Sigmoid colon (tissue), 7 donors: Measurements from ENCODE around the gene MTTP. TPM values are rescaled to one million over a fixed set of nuclear protein-coding genes. Genes with fewer than 3 reads are reported as not detected.

Experiments used
- DNase-seq: peaks from one replicate; pipeline ENCODE4 v3.0.0-alpha.2; 2019
- H3K27ac ChIP-seq, 4 donors: fragments of 200-600 bp; sonication (generic); one replicate each; pipeline ENCODE4 v1.5.1; 2016 to 2019; ENCODE audit warnings: mild to moderate bottlenecking in 1 of 4
- H3K27me3 ChIP-seq, 3 donors: fragments of 200-600 bp; sonication (generic); one replicate each; pipeline ENCODE4 v1.5.1; 2019; ENCODE audit warnings: mild to moderate bottlenecking in 1 of 3
- H3K36me3 ChIP-seq, 4 donors: fragments of 200-600 bp; sonication (generic); one replicate each; pipeline ENCODE4 v1.5.1; 2016 to 2019
- H3K4me1 ChIP-seq, 4 donors: fragments of 200-600 bp; sonication (generic); one replicate each; pipeline ENCODE4 v1.5.1; 2017 to 2019
- H3K4me3 ChIP-seq, 4 donors: fragments of 200-600 bp; sonication (generic); one replicate each; pipeline ENCODE4 v1.5.1; 2017 to 2019; ENCODE audit warnings: mild to moderate bottlenecking in 2 of 4, moderate library complexity in 1 of 4
- H3K9me3 ChIP-seq, 4 donors: fragments of 200-600 bp in 3 of 4; sonication (generic) in 3 of 4; one replicate each; pipeline versions ENCODE4 v1.5.1 to v1.6.1; 2013 to 2019
- EP300 ChIP-seq, 4 donors: sonication (generic); formaldehyde crosslinking; IDR thresholded peaks; one replicate each; pipeline ENCODE4 v1.6.1; 2017; ENCODE audit warnings: antibody characterized with exemption in 4 of 4
- POLR2A ChIP-seq, 2 donors: fragments of 450-650 bp; IDR thresholded peaks; one replicate each; pipeline ENCODE4 v1.6.1; 2016; ENCODE audit warnings: antibody characterized with exemption in 2 of 2, mild to moderate bottlenecking in 2 of 2, moderate library complexity in 2 of 2
- POLR2AphosphoS5 ChIP-seq, 4 donors: sonication (generic); formaldehyde crosslinking; IDR thresholded peaks; one replicate each; pipeline ENCODE4 v1.6.1; 2017; ENCODE audit warnings: antibody characterized with exemption in 4 of 4
- WGBS, 2 donors: extraction: QIAGEN DNeasy Blood & Tissue Kit; methylation state at CpG; one replicate each; pipeline ENCODE4 v1.1.7; 2013; 5-methylcytosine and 5-hydroxymethylcytosine counted together
- intact Hi-C: fragments of 100-400 bp; cut with DNase I; formaldehyde crosslinking; loops from one replicate; pipeline ENCODE4 v1.15.1; 2023
- polyA plus RNA-seq, 3 donors: library from polyadenylated mRNA; stranded (reverse); fragments of 200-250 nt; gene quantifications; one replicate each; pipeline ENCODE4 v1.2.3, GENCODE V29; 2013
- total RNA-seq, 4 donors: library from RNA; depleted of rRNA; stranded (reverse); fragments of >200 nt; gene quantifications; one replicate each; pipeline ENCODE4 v1.1.0, GENCODE V29; 2016
- TF ChIP-seq, protein P1 (sequence below), 4 experiments: fragments of 450-650 bp in 3 of 4; fragments of 200-600 bp in 1 of 4; IDR thresholded peaks; one replicate each; pipeline ENCODE4 v1.5.1; 2016 to 2019; ENCODE audit warnings: antibody characterized with exemption in 4 of 4, mild to moderate bottlenecking in 3 of 4, moderate library complexity in 2 of 4
- donor health status: healthy with polysubstance abuse.
- donor health status: Bipolar disorder and iron deficiency.
- donor health status: healthy.

The MTTP gene
- total and polyA plus RNA-seq, 7 donors: 0.13 to 12.8 (median 5.1) TPM; not detected in 2

DNA sequence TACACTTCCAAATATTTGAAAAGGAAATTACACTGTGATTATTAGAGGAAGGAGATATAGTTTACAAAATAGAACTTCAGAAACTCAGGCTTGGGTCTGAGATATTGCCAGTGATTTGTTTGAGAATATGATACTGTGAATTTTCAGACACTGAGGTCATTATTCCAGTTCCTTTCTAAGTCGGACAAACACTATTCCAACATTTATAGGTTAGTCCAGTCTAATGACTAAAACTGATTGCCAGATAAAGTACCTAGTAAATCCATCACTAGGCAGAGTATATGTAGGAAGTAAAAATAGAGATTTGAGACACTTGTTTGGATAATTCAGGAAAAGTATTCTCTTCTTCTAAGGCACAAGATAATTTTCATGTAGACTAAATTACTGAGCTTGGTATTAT lies 13.2 kb downstream of the MTTP start:
- DNase-seq: no peak
- H3K9me3 ChIP-seq: no peaks in the 10 kb centered on the region
- H3K27ac ChIP-seq: peak overlapping the region in 2 of 4 donors; percentile 28 to 49
- TF ChIP-seq, protein P1, sequence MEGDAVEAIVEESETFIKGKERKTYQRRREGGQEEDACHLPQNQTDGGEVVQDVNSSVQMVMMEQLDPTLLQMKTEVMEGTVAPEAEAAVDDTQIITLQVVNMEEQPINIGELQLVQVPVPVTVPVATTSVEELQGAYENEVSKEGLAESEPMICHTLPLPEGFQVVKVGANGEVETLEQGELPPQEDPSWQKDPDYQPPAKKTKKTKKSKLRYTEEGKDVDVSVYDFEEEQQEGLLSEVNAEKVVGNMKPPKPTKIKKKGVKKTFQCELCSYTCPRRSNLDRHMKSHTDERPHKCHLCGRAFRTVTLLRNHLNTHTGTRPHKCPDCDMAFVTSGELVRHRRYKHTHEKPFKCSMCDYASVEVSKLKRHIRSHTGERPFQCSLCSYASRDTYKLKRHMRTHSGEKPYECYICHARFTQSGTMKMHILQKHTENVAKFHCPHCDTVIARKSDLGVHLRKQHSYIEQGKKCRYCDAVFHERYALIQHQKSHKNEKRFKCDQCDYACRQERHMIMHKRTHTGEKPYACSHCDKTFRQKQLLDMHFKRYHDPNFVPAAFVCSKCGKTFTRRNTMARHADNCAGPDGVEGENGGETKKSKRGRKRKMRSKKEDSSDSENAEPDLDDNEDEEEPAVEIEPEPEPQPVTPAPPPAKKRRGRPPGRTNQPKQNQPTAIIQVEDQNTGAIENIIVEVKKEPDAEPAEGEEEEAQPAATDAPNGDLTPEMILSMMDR (IDR thresholded peaks at IDR 0.05): no peak
- no peak for TF ChIP-seq POLR2AphosphoS5 (IDR thresholded peaks at IDR 0.05)
- no peaks in the 10 kb centered on the region for H3K36me3 ChIP-seq
- no peak overlapping the region for H3K4me3 ChIP-seq
- H3K4me1 ChIP-seq: peaks cover 0 to 13% (median 10%) of the 10 kb centered on the region in 4 donors
- WGBS, 2 donors: 56 to 57% methylated on average over 1 of the region's 1 CpG
- intact Hi-C loops: no loop called here
- H3K27me3 ChIP-seq: no peaks in the 10 kb centered on the region

DNA sequence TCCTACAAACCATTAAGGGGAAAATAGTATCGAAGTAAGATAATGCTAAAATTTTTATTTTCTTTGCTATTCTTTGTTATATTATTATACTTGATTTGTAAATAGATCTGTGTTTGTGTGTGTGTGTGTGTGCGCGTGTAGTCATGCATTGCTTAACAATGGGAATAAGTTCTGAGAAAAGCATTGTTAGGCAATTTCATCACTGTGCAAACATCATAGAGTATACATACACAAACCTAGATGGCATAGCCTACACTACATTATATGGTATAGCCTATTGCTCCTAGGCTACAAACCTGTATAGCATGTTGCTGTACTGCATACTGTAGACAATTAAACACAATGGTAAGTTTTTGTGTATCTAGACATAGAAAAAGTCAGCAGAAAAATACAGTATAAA lies 17.1 kb downstream of the MTTP start:
- no peak overlapping the region for H3K27ac ChIP-seq
- TF ChIP-seq, protein P1 (IDR thresholded peaks at IDR 0.05): no peak
- TF ChIP-seq POLR2A (IDR thresholded peaks at IDR 0.05) (no peak), EP300 (IDR thresholded peaks at IDR 0.05) (no peak), POLR2AphosphoS5 (IDR thresholded peaks at IDR 0.05) (no peak)
- H3K9me3 ChIP-seq: no peaks in the 10 kb centered on the region
- no peaks in the 10 kb centered on the region for H3K27me3 ChIP-seq
- 28 to 76% methylated on average over 3 of the region's 3 CpGs for WGBS, 2 donors
- no peak overlapping the region for H3K4me3 ChIP-seq
- intact Hi-C loops: no loop called here
- no peaks in the 10 kb centered on the region for H3K36me3 ChIP-seq
- no peak for DNase-seq
- H3K4me1 ChIP-seq: peaks cover 0 to 13% (median 10%) of the 10 kb centered on the region in 4 donors

DNA sequence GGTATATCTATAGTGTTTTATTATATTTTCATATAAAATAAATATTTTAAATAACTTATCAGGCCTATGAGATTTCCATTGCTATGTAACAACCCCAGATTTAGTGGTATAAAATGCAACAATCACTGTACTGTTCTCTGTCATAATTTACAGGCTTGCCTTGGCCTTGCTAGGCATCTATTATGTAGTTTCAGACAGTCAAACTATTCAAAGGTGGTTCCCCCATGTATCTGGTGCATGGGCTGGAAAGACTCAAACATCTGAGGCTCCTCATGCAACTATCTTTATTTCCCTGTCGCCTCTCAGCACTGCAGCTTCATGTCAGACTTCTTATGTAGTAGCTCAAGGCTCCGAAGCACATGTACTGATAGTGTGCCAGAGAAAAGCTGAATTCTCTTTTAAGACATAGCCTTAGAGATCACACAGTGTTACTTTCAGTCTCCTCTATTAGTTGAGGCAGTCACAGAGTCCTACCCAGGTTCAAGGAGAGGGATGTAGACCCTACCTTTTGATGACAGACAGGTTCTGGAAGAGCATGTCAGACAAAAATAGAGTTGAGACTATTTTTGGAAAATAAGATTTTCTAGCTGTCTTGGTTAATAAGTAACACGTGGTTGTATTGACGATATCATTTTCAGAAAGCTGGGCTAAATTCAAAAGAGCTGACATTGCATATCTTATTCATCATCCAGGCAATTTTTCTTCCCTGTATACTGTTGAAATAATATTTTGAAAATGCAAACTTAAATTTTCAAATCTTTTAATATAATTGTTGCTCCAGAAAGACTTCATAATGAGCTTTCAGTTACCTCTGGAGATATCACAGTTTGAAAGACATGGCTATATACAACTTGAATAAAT lies 19.4 kb downstream of the MTTP start:
- Histone ChIP-seq H3K27ac (no peak overlapping the region), H3K4me3 (no peak overlapping the region), H3K9me3 (no peaks in the 10 kb centered on the region), H3K27me3 (no peaks in the 10 kb centered on the region), H3K4me1 (no peaks in the 10 kb centered on the region), H3K36me3 (no peaks in the 10 kb centered on the region)
- DNase-seq: no peak
- WGBS, 2 donors: 87 to 90% methylated on average over 4 of the region's 4 CpGs
- intact Hi-C loops: no loop called here
- TF ChIP-seq POLR2A (IDR thresholded peaks at IDR 0.05) (no peak), POLR2AphosphoS5 (IDR thresholded peaks at IDR 0.05) (no peak), EP300 (IDR thresholded peaks at IDR 0.05) (no peak)
- TF ChIP-seq, protein P1 (IDR thresholded peaks at IDR 0.05): no peak

DNA sequence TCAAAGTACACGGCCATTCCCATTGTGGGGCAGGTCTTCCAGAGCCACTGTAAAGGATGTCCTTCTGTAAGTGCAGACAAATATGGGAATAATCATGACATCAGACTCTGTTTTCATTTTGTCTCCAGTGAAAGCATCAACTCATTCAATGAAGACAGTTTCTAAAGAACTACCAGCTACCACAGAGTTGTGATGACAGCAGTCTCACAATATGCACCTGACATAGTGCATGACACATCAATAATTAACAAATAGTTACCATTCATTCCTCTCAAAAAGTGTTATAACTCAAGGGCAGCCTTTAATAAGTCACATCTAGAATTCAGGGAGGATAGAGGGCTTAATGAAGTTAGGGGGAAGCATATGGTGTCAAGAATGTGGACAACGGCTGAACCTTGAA lies 20.2 kb downstream of the MTTP start:
- no peaks in the 10 kb centered on the region for H3K36me3 ChIP-seq
- H3K4me1 ChIP-seq: no peaks in the 10 kb centered on the region
- 93 to 94% methylated on average over 2 of the region's 2 CpGs for WGBS, 2 donors
- H3K4me3 ChIP-seq: no peak overlapping the region
- no peaks in the 10 kb centered on the region for H3K9me3 ChIP-seq
- TF ChIP-seq POLR2AphosphoS5 (IDR thresholded peaks at IDR 0.05) (no peak), EP300 (IDR thresholded peaks at IDR 0.05) (no peak), POLR2A (IDR thresholded peaks at IDR 0.05) (no peak)
- TF ChIP-seq, protein P1 (IDR thresholded peaks at IDR 0.05): no peak
- H3K27me3 ChIP-seq: no peaks in the 10 kb centered on the region
- intact Hi-C loops: no loop called here
- DNase-seq: no peak
- no peak overlapping the region for H3K27ac ChIP-seq
